ENCODE data around the gene RNF152.

RNF152 gene

DNA sequence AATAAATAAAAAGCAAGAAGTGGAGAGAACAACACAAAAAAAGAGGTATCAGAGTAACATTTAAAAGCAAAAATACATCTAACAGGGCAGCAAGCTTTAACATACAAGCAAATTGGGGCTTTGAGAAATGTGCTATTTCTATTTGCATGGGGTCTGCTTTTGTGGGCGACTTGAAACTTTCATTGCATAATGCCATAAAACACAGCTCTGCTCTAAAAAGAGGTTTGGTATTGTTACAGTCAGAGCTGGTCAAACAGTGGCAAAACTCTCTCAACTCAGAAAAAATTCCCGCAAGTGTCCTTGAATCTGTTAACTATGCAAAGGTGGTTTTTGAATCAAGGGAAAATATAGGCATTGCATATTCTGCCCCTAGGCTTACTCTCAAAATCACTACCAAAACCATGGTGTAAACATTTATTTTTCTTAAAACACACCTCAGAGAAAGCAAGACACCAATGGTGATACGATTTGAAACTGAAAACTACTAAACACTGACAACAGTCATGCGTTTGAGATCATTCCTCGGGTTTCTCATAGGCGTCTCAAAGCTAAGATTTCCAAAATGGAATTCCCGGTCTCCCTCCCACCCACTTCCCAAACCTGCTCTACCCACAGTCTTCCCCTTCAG lies 45.5 kb downstream of the RNF152 start:
- no peaks in the 10 kb centered on the region for H3K27me3 ChIP-seq (ENCODE audit: control insufficient read depth, insufficient read depth, low read length)
- no peak overlapping the region for H3K9ac ChIP-seq (ENCODE audit: low read depth, low read length)
- no peaks in the 10 kb centered on the region for H3K4me1 ChIP-seq (ENCODE audit: control insufficient read depth, insufficient read depth, low read length)
- H3K9me3 ChIP-seq (ENCODE audit: control insufficient read depth, insufficient read depth, low read length), result no peaks in the 10 kb centered on the region
- H3K4me3 ChIP-seq (ENCODE audit: low read depth, low read length), result no peak overlapping the region
- no peaks in the 10 kb centered on the region for H3K36me3 ChIP-seq (ENCODE audit: control insufficient read depth, insufficient read depth, low read length)

- Histone ChIP-seq H3K27me3 (ENCODE audit: control insufficient read depth, insufficient read depth, low read length) (no peaks in the 10 kb centered on the region), H3K9me3 (ENCODE audit: control insufficient read depth, insufficient read depth, low read length) (no peaks in the 10 kb centered on the region), H3K4me1 (ENCODE audit: control insufficient read depth, insufficient read depth, low read length) (no peaks in the 10 kb centered on the region), H3K9ac (ENCODE audit: low read depth, low read length) (no peak overlapping the region), H3K36me3 (ENCODE audit: control insufficient read depth, insufficient read depth, low read length) (no peaks in the 10 kb centered on the region), H3K4me3 (ENCODE audit: low read depth, low read length) (no peak overlapping the region)
Observed at GRCh38 chr18:61845197-61845596, 47.6 kb downstream of the RNF152 start.

- Histone ChIP-seq H3K4me3 (ENCODE audit: low read depth, low read length) (no peak overlapping the region), H3K27me3 (ENCODE audit: control insufficient read depth, insufficient read depth, low read length) (no peaks in the 10 kb centered on the region), H3K9me3 (ENCODE audit: control insufficient read depth, insufficient read depth, low read length) (no peaks in the 10 kb centered on the region), H3K4me1 (ENCODE audit: control insufficient read depth, insufficient read depth, low read length) (no peaks in the 10 kb centered on the region), H3K9ac (ENCODE audit: low read depth, low read length) (no peak overlapping the region), H3K36me3 (ENCODE audit: control insufficient read depth, insufficient read depth, low read length) (no peaks in the 10 kb centered on the region)
Observed at GRCh38 chr18:61844726-61845125, 48.1 kb downstream of the RNF152 start.

DNA sequence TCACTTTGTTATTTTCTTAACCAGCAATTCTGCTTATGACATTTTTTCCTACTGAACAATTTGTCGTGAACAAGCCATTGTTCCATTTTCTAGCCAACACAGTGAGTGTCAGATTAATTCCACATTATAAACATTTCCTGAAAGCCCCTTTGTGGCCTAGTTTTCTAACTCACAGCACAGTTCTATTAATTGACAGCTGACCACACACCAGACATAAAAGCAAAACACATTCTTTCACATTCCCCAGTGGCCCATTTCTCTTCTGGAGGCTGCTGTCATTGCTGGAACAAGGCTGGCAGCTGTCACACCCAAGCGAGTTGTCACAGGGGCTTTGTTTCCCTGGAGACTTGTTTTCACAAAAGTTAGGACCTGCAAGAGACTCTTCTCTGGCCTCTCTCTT lies 50.7 kb downstream of the RNF152 start:
- no peaks in the 10 kb centered on the region for H3K4me1 ChIP-seq (ENCODE audit: control insufficient read depth, insufficient read depth, low read length)

GRCh38 chr18:61841706-61842105 lies 51.1 kb downstream of the RNF152 start:
- Histone ChIP-seq H3K9ac (ENCODE audit: low read depth, low read length) (no peak overlapping the region), H3K9me3 (ENCODE audit: control insufficient read depth, insufficient read depth, low read length) (no peaks in the 10 kb centered on the region), H3K4me1 (ENCODE audit: control insufficient read depth, insufficient read depth, low read length) (no peaks in the 10 kb centered on the region), H3K36me3 (ENCODE audit: control insufficient read depth, insufficient read depth, low read length) (no peaks in the 10 kb centered on the region), H3K27me3 (ENCODE audit: control insufficient read depth, insufficient read depth, low read length) (no peaks in the 10 kb centered on the region), H3K4me3 (ENCODE audit: low read depth, low read length) (no peak overlapping the region)

More for the DNA sequence above, 50.7 kb downstream of the RNF152 start:
- Histone ChIP-seq H3K4me3 (ENCODE audit: low read depth, low read length) (no peak overlapping the region), H3K27me3 (ENCODE audit: control insufficient read depth, insufficient read depth, low read length) (no peaks in the 10 kb centered on the region), H3K36me3 (ENCODE audit: control insufficient read depth, insufficient read depth, low read length) (no peaks in the 10 kb centered on the region), H3K9ac (ENCODE audit: low read depth, low read length) (no peak overlapping the region), H3K9me3 (ENCODE audit: control insufficient read depth, insufficient read depth, low read length) (no peaks in the 10 kb centered on the region)

- Histone ChIP-seq H3K4me1 (ENCODE audit: control insufficient read depth, insufficient read depth, low read length) (no peaks in the 10 kb centered on the region), H3K36me3 (ENCODE audit: control insufficient read depth, insufficient read depth, low read length) (no peaks in the 10 kb centered on the region), H3K4me3 (ENCODE audit: low read depth, low read length) (no peak overlapping the region), H3K9ac (ENCODE audit: low read depth, low read length) (no peak overlapping the region), H3K27me3 (ENCODE audit: control insufficient read depth, insufficient read depth, low read length) (no peaks in the 10 kb centered on the region), H3K9me3 (ENCODE audit: control insufficient read depth, insufficient read depth, low read length) (no peaks in the 10 kb centered on the region)
Observed at GRCh38 chr18:61840324-61840723, 52.5 kb downstream of the RNF152 start.

DNA sequence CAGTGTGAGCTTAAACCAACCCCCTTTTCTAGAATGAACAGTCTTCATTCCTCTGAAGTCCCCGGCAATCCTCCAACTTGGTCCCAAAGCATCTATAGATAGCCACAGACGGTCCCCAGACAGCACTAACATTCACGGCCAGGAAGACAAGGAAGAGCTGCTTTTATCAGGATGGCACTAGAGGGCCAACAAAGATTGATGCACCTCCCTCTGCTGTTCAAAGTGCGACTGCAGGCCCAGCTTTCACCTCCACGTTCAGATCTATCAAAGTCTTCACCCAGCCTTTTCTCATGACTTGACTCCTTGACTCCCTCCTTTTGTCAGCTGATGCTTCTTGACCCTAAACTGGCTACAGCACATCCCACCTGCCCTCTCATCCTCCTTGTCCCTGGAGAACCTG lies 54.3 kb downstream of the RNF152 start:
- no peaks in the 10 kb centered on the region for H3K4me1 ChIP-seq (ENCODE audit: control insufficient read depth, insufficient read depth, low read length)
- H3K36me3 ChIP-seq (ENCODE audit: control insufficient read depth, insufficient read depth, low read length), result no peaks in the 10 kb centered on the region
- H3K27me3 ChIP-seq (ENCODE audit: control insufficient read depth, insufficient read depth, low read length), result no peaks in the 10 kb centered on the region
- no peak overlapping the region for H3K9ac ChIP-seq (ENCODE audit: low read depth, low read length)
- no peaks in the 10 kb centered on the region for H3K9me3 ChIP-seq (ENCODE audit: control insufficient read depth, insufficient read depth, low read length)
- H3K4me3 ChIP-seq (ENCODE audit: low read depth, low read length), result no peak overlapping the region

DNA sequence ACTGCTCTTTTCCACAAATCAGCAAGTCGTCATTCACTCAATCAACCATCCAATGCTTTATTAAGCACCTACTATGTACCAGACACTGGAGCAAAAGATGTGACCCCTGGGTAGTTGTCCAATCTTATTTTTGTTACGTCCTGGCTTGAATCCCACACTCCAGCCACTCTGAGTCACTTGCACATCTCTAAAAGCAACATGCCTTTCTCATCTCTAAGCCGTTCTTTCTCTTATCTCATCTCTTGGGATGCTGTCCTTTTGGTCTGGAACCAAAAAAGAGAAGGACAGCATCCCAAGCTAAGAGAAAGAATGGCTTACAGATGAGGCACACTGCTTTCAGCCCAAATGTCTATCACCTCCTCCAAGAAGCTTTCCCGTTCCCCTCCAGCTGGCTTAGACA lies 58.8 kb downstream of the RNF152 start:
- no peak overlapping the region for H3K9ac ChIP-seq (ENCODE audit: low read depth, low read length)
- H3K27me3 ChIP-seq (ENCODE audit: control insufficient read depth, insufficient read depth, low read length), result no peaks in the 10 kb centered on the region
- H3K4me3 ChIP-seq (ENCODE audit: low read depth, low read length), result no peak overlapping the region
- no peaks in the 10 kb centered on the region for H3K4me1 ChIP-seq (ENCODE audit: control insufficient read depth, insufficient read depth, low read length)
- no peaks in the 10 kb centered on the region for H3K36me3 ChIP-seq (ENCODE audit: control insufficient read depth, insufficient read depth, low read length)
- H3K9me3 ChIP-seq (ENCODE audit: control insufficient read depth, insufficient read depth, low read length), result no peaks in the 10 kb centered on the region

DNA sequence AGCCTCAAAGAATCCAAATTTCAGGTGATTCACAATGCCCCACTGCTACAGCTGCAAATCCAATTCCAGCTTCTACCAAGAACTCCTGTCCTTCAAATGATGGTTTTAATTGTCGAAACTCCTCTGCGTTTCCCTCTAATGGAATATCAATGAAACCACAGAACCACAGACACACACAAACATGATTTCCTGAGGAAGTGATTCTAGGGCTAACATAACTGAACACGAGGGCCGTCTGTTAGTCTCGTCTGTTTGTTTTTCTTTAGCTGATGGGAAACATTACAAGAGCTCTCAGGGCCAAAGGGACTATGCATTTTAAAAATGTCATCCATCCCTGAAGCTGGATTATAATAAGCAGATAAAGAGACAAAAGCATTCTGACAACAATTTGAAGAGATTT lies 59.4 kb downstream of the RNF152 start:
- no peak overlapping the region for H3K4me3 ChIP-seq (ENCODE audit: low read depth, low read length)
- H3K9me3 ChIP-seq (ENCODE audit: control insufficient read depth, insufficient read depth, low read length), result no peaks in the 10 kb centered on the region
- no peak overlapping the region for H3K9ac ChIP-seq (ENCODE audit: low read depth, low read length)
- H3K27me3 ChIP-seq (ENCODE audit: control insufficient read depth, insufficient read depth, low read length), result no peaks in the 10 kb centered on the region
- H3K4me1 ChIP-seq (ENCODE audit: control insufficient read depth, insufficient read depth, low read length), result no peaks in the 10 kb centered on the region
- no peaks in the 10 kb centered on the region for H3K36me3 ChIP-seq (ENCODE audit: control insufficient read depth, insufficient read depth, low read length)

GRCh38 chr18:61832858-61833257 lies 59.9 kb downstream of the RNF152 start:
- no peaks in the 10 kb centered on the region for H3K4me1 ChIP-seq (ENCODE audit: control insufficient read depth, insufficient read depth, low read length)
- no peak overlapping the region for H3K9ac ChIP-seq (ENCODE audit: low read depth, low read length)
- H3K27me3 ChIP-seq (ENCODE audit: control insufficient read depth, insufficient read depth, low read length), result no peaks in the 10 kb centered on the region
- H3K9me3 ChIP-seq (ENCODE audit: control insufficient read depth, insufficient read depth, low read length), result no peaks in the 10 kb centered on the region
- H3K36me3 ChIP-seq (ENCODE audit: control insufficient read depth, insufficient read depth, low read length), result no peaks in the 10 kb centered on the region
- no peak overlapping the region for H3K4me3 ChIP-seq (ENCODE audit: low read depth, low read length)

- H3K36me3 ChIP-seq (ENCODE audit: control insufficient read depth, insufficient read depth, low read length), result no peaks in the 10 kb centered on the region
- H3K4me1 ChIP-seq (ENCODE audit: control insufficient read depth, insufficient read depth, low read length), result no peaks in the 10 kb centered on the region
- H3K27me3 ChIP-seq (ENCODE audit: control insufficient read depth, insufficient read depth, low read length), result no peaks in the 10 kb centered on the region
- H3K9me3 ChIP-seq (ENCODE audit: control insufficient read depth, insufficient read depth, low read length), result no peaks in the 10 kb centered on the region
- H3K4me3 ChIP-seq (ENCODE audit: low read depth, low read length), result no peak overlapping the region
- no peak overlapping the region for H3K9ac ChIP-seq (ENCODE audit: low read depth, low read length)
Observed at GRCh38 chr18:61831071-61831470, 61.7 kb downstream of the RNF152 start.

GRCh38 chr18:61829108-61829507 lies 63.7 kb downstream of the RNF152 start:
- Histone ChIP-seq H3K9ac (ENCODE audit: low read depth, low read length) (no peak overlapping the region), H3K36me3 (ENCODE audit: control insufficient read depth, insufficient read depth, low read length) (no peaks in the 10 kb centered on the region), H3K9me3 (ENCODE audit: control insufficient read depth, insufficient read depth, low read length) (no peaks in the 10 kb centered on the region), H3K4me3 (ENCODE audit: low read depth, low read length) (no peak overlapping the region), H3K4me1 (ENCODE audit: control insufficient read depth, insufficient read depth, low read length) (no peaks in the 10 kb centered on the region), H3K27me3 (ENCODE audit: control insufficient read depth, insufficient read depth, low read length) (no peaks in the 10 kb centered on the region)

Data from iPS-15b (cell line).